ENCODE measurements around the gene LYRM4. TPM values are rescaled to one million over a fixed set of nuclear protein-coding genes. Genes with fewer than 3 reads are reported as not detected.

The LYRM4 gene
- total and polyA plus RNA-seq, 8 donors = 25.2 to 47.4 (median 42.0) TPM

- H3K4me3 ChIP-seq = no peak overlapping the region
- intact Hi-C loops (cut with DNase I) = no loop called here
- no peak overlapping the region for H3K27ac ChIP-seq
- no peaks in the 10 kb centered on the region for H3K4me1 ChIP-seq
- no peak for TF ChIP-seq CTCF (IDR thresholded peaks at IDR 0.05)
- no peak for ATAC-seq
- no peaks in the 10 kb centered on the region for H3K27me3 ChIP-seq
- DNase-seq = no peak
- H3K9me3 ChIP-seq = no peaks in the 10 kb centered on the region
- peaks cover 0 to 6% of the 10 kb centered on the region in 2 donors for H3K36me3 ChIP-seq
These were observed 152.7 kb downstream of the LYRM4 start for GRCh38 chr6:5108068-5108467.

- H3K27ac ChIP-seq = no peak overlapping the region
- H3K4me3 ChIP-seq = no peak overlapping the region
- no peaks in the 10 kb centered on the region for H3K9me3 ChIP-seq
- peaks cover 0 to 6% of the 10 kb centered on the region in 2 donors for H3K36me3 ChIP-seq
- no peaks in the 10 kb centered on the region for H3K27me3 ChIP-seq
- ATAC-seq (no peak), DNase-seq (no peak)
- no peak for TF ChIP-seq CTCF (IDR thresholded peaks at IDR 0.05)
- no peaks in the 10 kb centered on the region for H3K4me1 ChIP-seq
- intact Hi-C loops (cut with DNase I) = no loop called here
These were observed 153.4 kb downstream of the LYRM4 start for GRCh38 chr6:5107341-5107740.

GRCh38 chr6:5105146-5105545 lies 155.6 kb downstream of the LYRM4 start:
- no peak for DNase-seq

GRCh38 chr6:5104667-5105066 lies 156.1 kb downstream of the LYRM4 start:
- H3K27me3 ChIP-seq = no peaks in the 10 kb centered on the region
- no peak for TF ChIP-seq CTCF (IDR thresholded peaks at IDR 0.05)
- intact Hi-C loops (cut with DNase I) = no loop called here
- H3K9me3 ChIP-seq = no peaks in the 10 kb centered on the region
- no peak for ATAC-seq
- H3K36me3 ChIP-seq = no peaks in the 10 kb centered on the region
- no peak overlapping the region for H3K27ac ChIP-seq
- no peak overlapping the region for H3K4me3 ChIP-seq
- no peak for DNase-seq
- H3K4me1 ChIP-seq = no peaks in the 10 kb centered on the region

More at GRCh38 chr6:5105146-5105545, 155.6 kb downstream of the LYRM4 start:
- no peak for TF ChIP-seq CTCF (IDR thresholded peaks at IDR 0.05)
- Histone ChIP-seq H3K9me3 (no peaks in the 10 kb centered on the region), H3K36me3 (no peaks in the 10 kb centered on the region), H3K4me1 (no peaks in the 10 kb centered on the region), H3K27ac (no peak overlapping the region), H3K27me3 (no peaks in the 10 kb centered on the region), H3K4me3 (no peak overlapping the region)
- no peak for ATAC-seq
- intact Hi-C loops (cut with DNase I) = no loop called here

GRCh38 chr6:5103250-5103649 lies 157.5 kb downstream of the LYRM4 start:
- Histone ChIP-seq H3K4me3 (no peak overlapping the region), H3K27me3 (no peaks in the 10 kb centered on the region), H3K9me3 (no peaks in the 10 kb centered on the region), H3K4me1 (no peaks in the 10 kb centered on the region), H3K27ac (no peak overlapping the region), H3K36me3 (no peaks in the 10 kb centered on the region)
- DNase-seq (no peak), ATAC-seq (no peak)
- intact Hi-C loops (cut with DNase I) = no loop called here
- TF ChIP-seq CTCF (IDR thresholded peaks at IDR 0.05) = no peak
